IMR-90 (cell line): Measurements from ENCODE around the gene NCAPG2. TPM values are rescaled to one million over a fixed set of nuclear protein-coding genes. Genes with fewer than 3 reads are reported as not detected.

Experiments
- ATAC-seq: fragments of 200-7000 bp; cut with Tn5 transposase; 2 replicates; pipeline ENCODE4 v1.9.1; 2020; ENCODE audit warnings: low read depth, mild to moderate bottlenecking, moderate library complexity
- BruUV-seq: library from RNA; stranded (reverse); fragments of 400-500 nt; replicated peaks from 2 replicates; lab custom pipeline; 2021; lab: Mats Ljungman, UMichigan
- CTCF ChIA-PET: fragments of 300-600 bp; formaldehyde crosslinking; extraction: SDS; loops from one replicate; lab custom pipeline; 2021; ENCODE audit warnings: antibody characterized with exemption; lab: Yijun Ruan, JAX
- POLR2A ChIA-PET: fragments of 300-600 bp; sonication (Branson Sonifier 250); formaldehyde crosslinking; loops from one replicate; lab custom pipeline; 2022; ENCODE audit warnings: antibody characterized with exemption; ENCODE audit not compliant: unreplicated experiment; lab: Charles Lee
- DNase-seq: peaks from one replicate; pipeline ENCODE4 v3.0.0; 2013
- H2AFZ ChIP-seq: replicated peaks from 2 replicates; pipeline ENCODE3; 2013; ENCODE audit warnings: low read length, mild to moderate bottlenecking; ENCODE audit not compliant: poor library complexity
- H2AK5ac ChIP-seq: 2 replicates; pipeline ENCODE4 v1.6.1; 2013; ENCODE audit warnings: low read depth, low read length, inconsistent platforms
- H2AK9ac ChIP-seq: replicated peaks from 2 replicates; pipeline ENCODE3; 2013; ENCODE audit warnings: mild to moderate bottlenecking, low read depth, low read length, moderate library complexity; ENCODE audit not compliant: poor library complexity
- H2BK120ac ChIP-seq: 2 replicates; pipeline ENCODE4 v1.6.1; 2013; ENCODE audit warnings: low read depth, low read length, inconsistent platforms
- H2BK15ac ChIP-seq: 3 replicates; pipeline ENCODE4 v1.6.1; 2013; ENCODE audit warnings: low read depth, low read length, inconsistent platforms
- H2BK20ac ChIP-seq: 2 replicates; pipeline ENCODE4 v1.6.1; 2013; ENCODE audit warnings: low read depth, mild to moderate bottlenecking, inconsistent platforms, low read length, moderate library complexity
- H2BK5ac ChIP-seq: 2 replicates; pipeline ENCODE4 v1.6.1; 2013; ENCODE audit warnings: mild to moderate bottlenecking, low read depth, low read length, inconsistent platforms; ENCODE audit not compliant: poor library complexity, severe bottlenecking
- H3K14ac ChIP-seq: replicated peaks from 2 replicates; pipeline ENCODE4 v1.6.1; 2013; ENCODE audit warnings: low read depth, low read length, inconsistent platforms
- H3K18ac ChIP-seq: 2 replicates; pipeline ENCODE4 v1.6.1; 2013; ENCODE audit warnings: low read depth, low read length, control low read depth
- H3K23ac ChIP-seq: 2 replicates; pipeline ENCODE4 v1.6.1; 2013; ENCODE audit warnings: low read depth, low read length, inconsistent platforms
- H3K27ac ChIP-seq: 2 replicates; pipeline ENCODE4 v1.5.1; 2013; ENCODE audit warnings: mild to moderate bottlenecking, control low read depth, low read length; ENCODE audit not compliant: insufficient read depth
- H3K27me3 ChIP-seq: 2 replicates; pipeline ENCODE4 v1.6.1; 2013; ENCODE audit warnings: low read length; ENCODE audit not compliant: control insufficient read depth, insufficient read depth
- H3K36me3 ChIP-seq: 2 replicates; pipeline ENCODE4 v1.6.1; 2013; ENCODE audit warnings: low read length, mixed read lengths; ENCODE audit not compliant: control insufficient read depth, insufficient read depth
- H3K4ac ChIP-seq: 2 replicates; pipeline ENCODE4 v1.6.1; 2013; ENCODE audit warnings: low read depth, low read length, inconsistent platforms
- H3K4me1 ChIP-seq: 2 replicates; pipeline ENCODE4 v1.6.1; 2013; ENCODE audit warnings: low read length, mixed read lengths; ENCODE audit not compliant: control insufficient read depth, insufficient read depth
- H3K4me2 ChIP-seq: 2 replicates; pipeline ENCODE4 v1.6.1; 2013; ENCODE audit warnings: low read depth, mild to moderate bottlenecking, control low read depth, low read length, moderate library complexity
- H3K4me3 ChIP-seq: 2 replicates; pipeline ENCODE4 v1.5.1; 2013; ENCODE audit warnings: low read depth, mild to moderate bottlenecking, control low read depth, low read length, moderate library complexity; ENCODE audit not compliant: insufficient read depth
- H3K56ac ChIP-seq: 2 replicates; pipeline ENCODE4 v1.6.1; 2013; ENCODE audit warnings: low read length, inconsistent platforms; ENCODE audit not compliant: insufficient read depth; ENCODE audit errors: extremely low read depth
- H3K79me1 ChIP-seq, 2 experiments: 2 replicates each; pipeline ENCODE4 v1.6.1; 2013; ENCODE audit warnings: low read length in 2 of 2, inconsistent platforms in 1 of 2, low read depth in 1 of 2
- H3K9ac ChIP-seq: 2 replicates; pipeline ENCODE4 v1.6.1; 2013; ENCODE audit warnings: low read depth, low read length, control low read depth
- H3K9me1 ChIP-seq: 2 replicates; pipeline ENCODE4 v1.6.1; 2013; ENCODE audit warnings: low read length, inconsistent platforms; ENCODE audit not compliant: insufficient read depth
- H3K9me3 ChIP-seq: 2 replicates; pipeline ENCODE4 v1.6.1; 2013; ENCODE audit warnings: low read length; ENCODE audit not compliant: control insufficient read depth, insufficient read depth
- H4K20me1 ChIP-seq: 2 replicates; pipeline ENCODE4 v1.6.1; 2013; ENCODE audit warnings: low read length, inconsistent platforms; ENCODE audit not compliant: insufficient read depth
- H4K5ac ChIP-seq: 2 replicates; pipeline ENCODE4 v1.6.1; 2013; ENCODE audit warnings: mild to moderate bottlenecking, low read depth, low read length, control low read depth
- H4K8ac ChIP-seq, 2 experiments: 2 replicates each; pipeline ENCODE4 v1.6.1; 2013; ENCODE audit warnings: low read depth in 2 of 2, low read length in 2 of 2, control low read depth in 1 of 2, inconsistent platforms in 1 of 2
- H4K91ac ChIP-seq: 2 replicates; pipeline ENCODE4 v1.6.1; 2013; ENCODE audit warnings: low read depth, low read length, inconsistent platforms; ENCODE audit not compliant: insufficient read depth
- CHD1 ChIP-seq: IDR thresholded peaks from 2 replicates; pipeline ENCODE4 v1.6.1; 2012; ENCODE audit warnings: low read depth, low read length, improper control_type of control experiment
- ELK1 ChIP-seq: fragments of 150-350 bp; IDR thresholded peaks from 2 replicates; pipeline ENCODE4 v1.6.1; 2016; ENCODE audit warnings: low read depth, mild to moderate bottlenecking, low read length, moderate library complexity, borderline replicate concordance
- MAZ ChIP-seq: IDR thresholded peaks from 2 replicates; pipeline ENCODE4 v1.6.1; 2012; ENCODE audit warnings: low read depth, mild to moderate bottlenecking, low read length, improper control_type of control experiment, moderate library complexity, borderline replicate concordance
- NFE2L2 ChIP-seq: fragments of 150-350 bp; IDR thresholded peaks from 2 replicates; pipeline ENCODE4 v1.6.1; 2016; ENCODE audit warnings: low read depth, mild to moderate bottlenecking, low read length
- POLR2A ChIP-seq: IDR thresholded peaks from 2 replicates; pipeline ENCODE4 v1.6.1; 2012; ENCODE audit warnings: mild to moderate bottlenecking, low read depth, low read length
- RFX5 ChIP-seq: IDR thresholded peaks from 2 replicates; pipeline ENCODE4 v1.8.0; 2012; ENCODE audit warnings: low read depth, mild to moderate bottlenecking, low read length, moderate library complexity
- WGBS, 2 experiments: methylation state at CpG; one replicate each; pipeline versions ENCODE4 v1.1.5 to v1.1.7; 2013; ENCODE audit warnings: missing lambda C conversion rate in 2 of 2; ENCODE audit not compliant: insufficient read length in 1 of 2; ENCODE audit errors: extremely low coverage in 2 of 2; 5-methylcytosine and 5-hydroxymethylcytosine counted together
- dilution Hi-C: fragments of 300-500 bp; cut with HindIII; formaldehyde crosslinking; loops from one replicate; pipeline ENCODE4 v1.14.3; 2018; ENCODE audit warnings: low sequenced_read_pairs; ENCODE audit not compliant: unreplicated experiment
- in situ Hi-C: fragments of 300-500 bp; cut with MboI; formaldehyde crosslinking; loops from 3 replicates; pipeline ENCODE4 v1.14.3; 2019; ENCODE audit warnings: low sequenced_read_pairs, inconsistent platforms, mixed read lengths
- intact Hi-C: fragments of 100-400 bp; cut with micrococcal nuclease; formaldehyde crosslinking; loops from 2 replicates; pipeline ENCODE4 v1.10.0; 2022
- polyA plus RNA-seq, 3 experiments: library from polyadenylated mRNA; depleted of rRNA; stranded (reverse); fragments of >200 nt; gene quantifications; 2 replicates each; pipeline ENCODE4 v1.2.3, GENCODE V29; 2012; ENCODE audit warnings: low replicate concordance in 1 of 3
- total RNA-seq: library from RNA; depleted of rRNA; stranded (reverse); fragments of >200 nt; gene quantifications from 2 replicates; pipeline ENCODE4 v1.2.3, GENCODE V29; 2012

NCAPG2 gene
- total and polyA plus RNA-seq, 2 of the 4 experiments (the other 2 are of a cell fraction), result 25.6 to 25.8 TPM

GRCh38 chr7:158732494-158733219 is 28.1 kb upstream of the NCAPG2 start:
- Histone ChIP-seq H2BK5ac (no peak overlapping the region), H3K56ac (no peak overlapping the region), H2BK120ac (no peak overlapping the region), H3K4me3 (no peak overlapping the region), H3K14ac (no peak overlapping the region), H3K4ac (no peak overlapping the region), H3K36me3 (peaks cover 31% of the 10 kb centered on the region), H3K4me2 (no peak overlapping the region), H2AK9ac (no peak overlapping the region), H4K8ac (no peak overlapping the region), H3K4me1 (peaks cover 2% of the 10 kb centered on the region; the same call in 1 of the 2 replicates), H4K5ac (no peak overlapping the region), H3K9me3 (no peaks in the 10 kb centered on the region), H2BK20ac (no peak overlapping the region), H2BK15ac (no peak overlapping the region), H3K27ac (no peak overlapping the region), H4K91ac (no peak overlapping the region), H3K9me1 (peaks cover 10% of the 10 kb centered on the region; the same call in 1 of the 2 replicates), H3K23ac (no peak overlapping the region), H4K20me1 (no peaks in the 10 kb centered on the region), H3K27me3 (no peaks in the 10 kb centered on the region), H3K79me1 (peaks cover 0 to 3% of the 10 kb centered on the region in 2 experiments; a peak in 2 of 4 replicates), H2AK5ac (no peak overlapping the region), H3K9ac (no peak overlapping the region), H3K18ac (no peak overlapping the region), H2AFZ (no peak overlapping the region)
- TF ChIP-seq ELK1 (no peak), NFE2L2 (no peak), POLR2A (no peak), MAZ (no peak), CHD1 (no peak), RFX5 (no peak)
- 100% methylated on average over 1 of the region's 10 CpGs; no CpG with 5 or more reads in 1 of the 2 experiments for WGBS, 2 experiments
- intact Hi-C loops (no loop called here), dilution Hi-C loops (no loop called here), in situ Hi-C loops (no loop called here)
- CTCF ChIA-PET, result interaction anchor here (0.7 kb wide), 1 partner anchor 152 kb away, joined by 3 read pairs; no protein-coding TSS in a partner anchor
- DNase-seq, result no peak
- POLR2A ChIA-PET, result no interaction called here
- no TSS peak for BruUV-seq
- ATAC-seq, result peak; percentile 30; the same call in 1 of the 2 replicates
